GM18907 (cell line): ENCODE measurements around the gene CFAP61.
"Not testable (repeated sequence)": the region's sequence is repeated elsewhere in the genome, so short reads cannot be mapped to it uniquely, and the experiment has no call there.

Experiments used
- ATAC-seq: cut with Tn5 transposase; IDR thresholded peaks from one replicate; pipeline ENCODE4 v1.9.1; 2021; ENCODE audit warnings: mild to moderate bottlenecking, moderate library complexity; ENCODE audit not compliant: unreplicated experiment

The CFAP61 gene

GRCh38 chr20:20225325-20226043 is 173.2 kb downstream of the CFAP61 start:
- no peak for ATAC-seq

- no peak for ATAC-seq
Observed at GRCh38 chr20:20226554-20226953, 174.2 kb downstream of the CFAP61 start.

- ATAC-seq: no peak
Observed at GRCh38 chr20:20227013-20227571, 174.8 kb downstream of the CFAP61 start.

GRCh38 chr20:20228351-20228750 is 176.0 kb downstream of the CFAP61 start:
- ATAC-seq: no peak

GRCh38 chr20:20229595-20229994 is 177.3 kb downstream of the CFAP61 start:
- no peak for ATAC-seq

GRCh38 chr20:20230741-20231140 is 178.4 kb downstream of the CFAP61 start:
- ATAC-seq: no peak

- no peak for ATAC-seq
Observed at GRCh38 chr20:20231528-20232298, 179.4 kb downstream of the CFAP61 start.

GRCh38 chr20:20233041-20233514 is 180.7 kb downstream of the CFAP61 start:
- no peak for ATAC-seq

- ATAC-seq: no peak
Observed at GRCh38 chr20:20235681-20236080, 183.3 kb downstream of the CFAP61 start.

GRCh38 chr20:20237093-20237959 is 185.0 kb downstream of the CFAP61 start:
- ATAC-seq: no peak

- no peak for ATAC-seq
Observed at GRCh38 chr20:20241976-20242375, 189.6 kb downstream of the CFAP61 start.

GRCh38 chr20:20244384-20244783 is 192.1 kb downstream of the CFAP61 start:
- ATAC-seq: not testable (repeated sequence)

- ATAC-seq: no peak
Observed at GRCh38 chr20:20246996-20247633, 194.8 kb downstream of the CFAP61 start.

- no peak for ATAC-seq
Observed at GRCh38 chr20:20248620-20249200, 196.4 kb downstream of the CFAP61 start.

GRCh38 chr20:20251317-20251716 is 199.0 kb downstream of the CFAP61 start:
- ATAC-seq: no peak

- no peak for ATAC-seq
Observed at GRCh38 chr20:20251836-20252235, 199.5 kb downstream of the CFAP61 start.

- no peak for ATAC-seq
Observed at GRCh38 chr20:20253039-20253743, 200.9 kb downstream of the CFAP61 start.

- no peak for ATAC-seq
Observed at GRCh38 chr20:20253744-20254330, 201.5 kb downstream of the CFAP61 start.

GRCh38 chr20:20255099-20255498 is 202.8 kb downstream of the CFAP61 start:
- no peak for ATAC-seq
